ENCODE results near the gene GPR183. TPM values are rescaled to one million over a fixed set of nuclear protein-coding genes. Genes with fewer than 3 reads are reported as not detected.

The GPR183 gene
- total RNA-seq, 1 experiment from 2014 or later = 0.30 TPM

DNA sequence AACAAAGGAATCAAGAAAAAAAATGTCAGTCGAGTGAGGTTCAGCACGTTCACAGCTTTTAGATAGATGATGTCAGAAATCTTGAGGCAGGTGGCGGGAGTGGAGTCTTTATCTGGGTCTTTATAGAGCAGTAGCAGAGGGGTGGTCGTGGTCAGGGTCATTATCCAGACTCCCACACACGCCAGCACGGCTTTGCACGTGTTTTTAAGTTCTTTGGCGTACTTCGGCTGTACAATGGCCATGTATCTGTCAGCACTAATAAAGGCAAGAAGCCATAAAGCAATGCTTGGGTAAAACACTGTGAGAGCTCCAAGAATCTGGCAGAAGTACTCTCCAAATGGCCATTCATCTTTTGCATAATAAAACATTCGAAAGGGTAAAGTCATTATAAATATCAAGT is 51.9 kb downstream of the GPR183 start:
- Histone ChIP-seq H3K4me3 (replicated peaks in 1 of 2; ENCODE audit: low read depth in 1 of 2, low read length in 2 of 2) (no peak overlapping the region), H3K27ac (ENCODE audit: low read depth, low read length) (no peak overlapping the region), H4K20me1 (ENCODE audit: insufficient read depth) (peaks cover 4% of the 10 kb centered on the region; the same call in 1 of the 2 replicates), H2AFZ (ENCODE audit: low read depth, low read length, poor library complexity, severe bottlenecking) (no peak overlapping the region), H3K9ac (ENCODE audit: low read length) (no peak overlapping the region), H3K79me2 (ENCODE audit: insufficient read depth, low read length) (peaks cover 10% of the 10 kb centered on the region; the same call in 1 of the 2 replicates), H3K27me3 (ENCODE audit: insufficient read depth, low read length) (no peaks in the 10 kb centered on the region), H3K9me3 (ENCODE audit: control insufficient read depth in 1 of 2, insufficient read depth in 1 of 2, low read depth in 1 of 2, low read length in 2 of 2) (no peaks in the 10 kb centered on the region), H3K4me1 (ENCODE audit: control insufficient read depth in 1 of 2, insufficient read depth in 2 of 2, low read length in 2 of 2) (no peaks in the 10 kb centered on the region), H3K4me2 (ENCODE audit: low read length) (no peak overlapping the region), H3K36me3 (ENCODE audit: control insufficient read depth in 1 of 2, insufficient read depth in 2 of 2, low read length in 2 of 2) (peaks cover 2 to 3% of the 10 kb centered on the region in 2 experiments; a peak in 1 of 4 replicates), H3K9me2 (ENCODE audit: insufficient read depth) (no peaks in the 10 kb centered on the region)
- ChIA-PET CTCF (interaction anchor here (0.8 to 1.6 kb wide), 3 partner anchors 9 to 14 kb away, joined by 4 to 8 read pairs (median 4); no protein-coding TSS in a partner anchor), POLR2A (no interaction called here), RAD21 (ENCODE audit: low non-redundant PET in 1 of 2, low total read pairs in 2 of 2, uncharacterized antibody in 2 of 2, unreplicated experiment in 2 of 2) (no interaction called here)
- intact Hi-C loops (cut with micrococcal nuclease) = no loop called here
- DNase-seq (ENCODE audit: low read depth, low spot score) = no peak
- BruUV-seq (replicated peaks) = no TSS peak
- TF ChIP-seq POLR2A (IDR thresholded peaks at IDR 0.05; ENCODE audit: borderline replicate concordance, extremely low read depth, insufficient read depth, insufficient read length) (no peak), ZFX (IDR thresholded peaks at IDR 0.05) (no peak), YY1 (IDR thresholded peaks at IDR 0.05; ENCODE audit: extremely low read depth, insufficient replicate concordance, low read depth, low read length) (no peak), TCF7L2 (IDR thresholded peaks at IDR 0.05; ENCODE audit: borderline replicate concordance, extremely low read depth, insufficient read depth, insufficient read length) (no peak), RAD21 (IDR thresholded peaks at IDR 0.05; ENCODE audit: low read depth) (no peak), POLR2AphosphoS5 (IDR thresholded peaks at IDR 0.05; ENCODE audit: low read depth, low read length) (no peak), FOSL1 (IDR thresholded peaks at IDR 0.05; ENCODE audit: low read depth) (no peak), EGR1 (IDR thresholded peaks at IDR 0.05; ENCODE audit: low read depth) (no peak), CBX3 (IDR thresholded peaks at IDR 0.05; ENCODE audit: low read depth) (no peak), SP1 (IDR thresholded peaks at IDR 0.05; ENCODE audit: low read depth) (no peak), EZH2phosphoT487 (IDR thresholded peaks at IDR 0.05; ENCODE audit: borderline replicate concordance) (no peak), SRF (IDR thresholded peaks at IDR 0.05; ENCODE audit: low read depth) (no peak), ZNF274 (IDR thresholded peaks at IDR 0.05; ENCODE audit: low read depth, low read length) (no peak), CEBPB (IDR thresholded peaks at IDR 0.05; ENCODE audit: low read depth) (no peak), JUND (IDR thresholded peaks at IDR 0.05) (no peak), SIN3A (IDR thresholded peaks at IDR 0.05; ENCODE audit: low read depth) (no peak)
- TF ChIP-seq, protein P1, sequence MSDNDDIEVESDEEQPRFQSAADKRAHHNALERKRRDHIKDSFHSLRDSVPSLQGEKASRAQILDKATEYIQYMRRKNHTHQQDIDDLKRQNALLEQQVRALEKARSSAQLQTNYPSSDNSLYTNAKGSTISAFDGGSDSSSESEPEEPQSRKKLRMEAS (IDR thresholded peaks at IDR 0.05) = no peak
- TF ChIP-seq, protein P2, sequence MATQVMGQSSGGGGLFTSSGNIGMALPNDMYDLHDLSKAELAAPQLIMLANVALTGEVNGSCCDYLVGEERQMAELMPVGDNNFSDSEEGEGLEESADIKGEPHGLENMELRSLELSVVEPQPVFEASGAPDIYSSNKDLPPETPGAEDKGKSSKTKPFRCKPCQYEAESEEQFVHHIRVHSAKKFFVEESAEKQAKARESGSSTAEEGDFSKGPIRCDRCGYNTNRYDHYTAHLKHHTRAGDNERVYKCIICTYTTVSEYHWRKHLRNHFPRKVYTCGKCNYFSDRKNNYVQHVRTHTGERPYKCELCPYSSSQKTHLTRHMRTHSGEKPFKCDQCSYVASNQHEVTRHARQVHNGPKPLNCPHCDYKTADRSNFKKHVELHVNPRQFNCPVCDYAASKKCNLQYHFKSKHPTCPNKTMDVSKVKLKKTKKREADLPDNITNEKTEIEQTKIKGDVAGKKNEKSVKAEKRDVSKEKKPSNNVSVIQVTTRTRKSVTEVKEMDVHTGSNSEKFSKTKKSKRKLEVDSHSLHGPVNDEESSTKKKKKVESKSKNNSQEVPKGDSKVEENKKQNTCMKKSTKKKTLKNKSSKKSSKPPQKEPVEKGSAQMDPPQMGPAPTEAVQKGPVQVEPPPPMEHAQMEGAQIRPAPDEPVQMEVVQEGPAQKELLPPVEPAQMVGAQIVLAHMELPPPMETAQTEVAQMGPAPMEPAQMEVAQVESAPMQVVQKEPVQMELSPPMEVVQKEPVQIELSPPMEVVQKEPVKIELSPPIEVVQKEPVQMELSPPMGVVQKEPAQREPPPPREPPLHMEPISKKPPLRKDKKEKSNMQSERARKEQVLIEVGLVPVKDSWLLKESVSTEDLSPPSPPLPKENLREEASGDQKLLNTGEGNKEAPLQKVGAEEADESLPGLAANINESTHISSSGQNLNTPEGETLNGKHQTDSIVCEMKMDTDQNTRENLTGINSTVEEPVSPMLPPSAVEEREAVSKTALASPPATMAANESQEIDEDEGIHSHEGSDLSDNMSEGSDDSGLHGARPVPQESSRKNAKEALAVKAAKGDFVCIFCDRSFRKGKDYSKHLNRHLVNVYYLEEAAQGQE (IDR thresholded peaks at IDR 0.05; ENCODE audit: low read depth) = no peak
- TF ChIP-seq, protein P3, sequence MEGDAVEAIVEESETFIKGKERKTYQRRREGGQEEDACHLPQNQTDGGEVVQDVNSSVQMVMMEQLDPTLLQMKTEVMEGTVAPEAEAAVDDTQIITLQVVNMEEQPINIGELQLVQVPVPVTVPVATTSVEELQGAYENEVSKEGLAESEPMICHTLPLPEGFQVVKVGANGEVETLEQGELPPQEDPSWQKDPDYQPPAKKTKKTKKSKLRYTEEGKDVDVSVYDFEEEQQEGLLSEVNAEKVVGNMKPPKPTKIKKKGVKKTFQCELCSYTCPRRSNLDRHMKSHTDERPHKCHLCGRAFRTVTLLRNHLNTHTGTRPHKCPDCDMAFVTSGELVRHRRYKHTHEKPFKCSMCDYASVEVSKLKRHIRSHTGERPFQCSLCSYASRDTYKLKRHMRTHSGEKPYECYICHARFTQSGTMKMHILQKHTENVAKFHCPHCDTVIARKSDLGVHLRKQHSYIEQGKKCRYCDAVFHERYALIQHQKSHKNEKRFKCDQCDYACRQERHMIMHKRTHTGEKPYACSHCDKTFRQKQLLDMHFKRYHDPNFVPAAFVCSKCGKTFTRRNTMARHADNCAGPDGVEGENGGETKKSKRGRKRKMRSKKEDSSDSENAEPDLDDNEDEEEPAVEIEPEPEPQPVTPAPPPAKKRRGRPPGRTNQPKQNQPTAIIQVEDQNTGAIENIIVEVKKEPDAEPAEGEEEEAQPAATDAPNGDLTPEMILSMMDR (IDR thresholded peaks at IDR 0.05 in 2 of 3, conservative IDR thresholded peaks at IDR 0.05 in 1 of 3; ENCODE audit: borderline replicate concordance in 1 of 3, insufficient read depth in 1 of 3, low read depth in 2 of 3, low read length in 2 of 3) = no peak
- TF ChIP-seq, protein P4, sequence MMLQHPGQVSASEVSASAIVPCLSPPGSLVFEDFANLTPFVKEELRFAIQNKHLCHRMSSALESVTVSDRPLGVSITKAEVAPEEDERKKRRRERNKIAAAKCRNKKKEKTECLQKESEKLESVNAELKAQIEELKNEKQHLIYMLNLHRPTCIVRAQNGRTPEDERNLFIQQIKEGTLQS (IDR thresholded peaks at IDR 0.05) = no peak
- ATAC-seq = no peak

All from HCT116 (cell line).